Neural progenitor cell (in vitro differentiated cells): ENCODE data around the gene URGCP. TPM values are rescaled to one million over a fixed set of nuclear protein-coding genes. Genes with fewer than 3 reads are reported as not detected.

ENCODE experiments used
- DNase-seq: peaks from one replicate; pipeline ENCODE4 v3.0.0-alpha.2; 2016; ENCODE audit warnings: low spot score
- H2AFZ ChIP-seq: fragments of 200-600 bp; sonication (generic); replicated peaks from 2 replicates; pipeline ENCODE4 v1.6.1; 2016; ENCODE audit warnings: antibody characterized with exemption
- H3F3A ChIP-seq: fragments of 200-600 bp; sonication (generic); 2 replicates; pipeline ENCODE4 v1.6.1; 2016; ENCODE audit warnings: antibody characterized with exemption, low read depth
- H3K27ac ChIP-seq: fragments of 200-600 bp; sonication (generic); 2 replicates; pipeline ENCODE4 v1.5.1; 2016; ENCODE audit warnings: mild to moderate bottlenecking
- H3K27me3 ChIP-seq: fragments of 200-600 bp; sonication (generic); 2 replicates; pipeline ENCODE4 v1.6.1; 2016; ENCODE audit warnings: mild to moderate bottlenecking, moderate library complexity
- H3K36me3 ChIP-seq: fragments of 200-600 bp; sonication (generic); 2 replicates; pipeline ENCODE4 v1.5.1; 2016
- H3K4me1 ChIP-seq: fragments of 200-600 bp; sonication (generic); 2 replicates; pipeline ENCODE4 v1.6.1; 2016; ENCODE audit warnings: mixed run types
- H3K4me2 ChIP-seq: fragments of 200-600 bp; sonication (generic); 2 replicates; pipeline ENCODE4 v1.6.1; 2016
- H3K4me3 ChIP-seq: fragments of 200-600 bp; sonication (generic); 2 replicates; pipeline ENCODE4 v1.5.1; 2016
- H3K79me2 ChIP-seq: fragments of 200-600 bp; sonication (generic); 2 replicates; pipeline ENCODE4 v1.6.1; 2016; ENCODE audit warnings: low read depth
- H3K9ac ChIP-seq: fragments of 200-600 bp; sonication (generic); 2 replicates; pipeline ENCODE4 v1.6.1; 2016
- H3K9me3 ChIP-seq: fragments of 200-600 bp; sonication (generic); 2 replicates; pipeline ENCODE4 v1.5.1; 2016; ENCODE audit warnings: low read depth
- H4K20me1 ChIP-seq: fragments of 200-600 bp; sonication (generic); 2 replicates; pipeline ENCODE4 v1.6.1; 2016; ENCODE audit warnings: low read depth
- H3K27ac Mint-ChIP-seq: 3 replicates; pipeline ENCODE4 v1.8.0; 2021; ENCODE audit warnings: mixed read lengths
- H3K27me3 Mint-ChIP-seq: 2 replicates; pipeline ENCODE4 v1.8.0; 2022; ENCODE audit warnings: low read depth, mild to moderate bottlenecking, inconsistent platforms, moderate library complexity, mixed read lengths; ENCODE audit not compliant: insufficient read depth
- H3K36me3 Mint-ChIP-seq: 3 replicates; pipeline ENCODE4 v1.8.0; 2021; ENCODE audit warnings: mixed read lengths
- H3K4me1 Mint-ChIP-seq: 3 replicates; pipeline ENCODE4 v1.8.0; 2021; ENCODE audit warnings: mixed read lengths
- H3K4me3 Mint-ChIP-seq: 3 replicates; pipeline ENCODE4 v1.8.0; 2021; ENCODE audit warnings: mild to moderate bottlenecking, moderate library complexity, mixed read lengths
- H3K9me3 Mint-ChIP-seq: 3 replicates; pipeline ENCODE4 v1.8.0; 2020; ENCODE audit warnings: mixed read lengths
- CTCF ChIP-seq: fragments of 200-600 bp; sonication (generic); IDR thresholded peaks from 2 replicates; pipeline ENCODE4 v1.5.1; 2017; ENCODE audit warnings: antibody characterized with exemption, mild to moderate bottlenecking
- EZH2 ChIP-seq: fragments of 200-600 bp; sonication (generic); IDR thresholded peaks from 2 replicates; pipeline ENCODE4 v1.6.1; 2017; ENCODE audit warnings: antibody characterized with exemption, mild to moderate bottlenecking, moderate library complexity
- EZH2phosphoT487 ChIP-seq: fragments of 200-600 bp; sonication (generic); IDR thresholded peaks from 2 replicates; pipeline ENCODE4 v1.6.1; 2017; ENCODE audit warnings: antibody characterized with exemption
- total RNA-seq: library from RNA; depleted of rRNA; stranded (reverse); fragments of >200 nt; gene quantifications from 2 replicates; pipeline ENCODE4 v1.2.3, GENCODE V29; 2015; ENCODE audit warnings: low replicate concordance

The URGCP gene
- total RNA-seq, 1 donor from 2014 or later = 9.2 TPM

GRCh38 chr7:43891069-43891955 is 15.1 kb downstream of the URGCP start:
- H3K4me1 Mint-ChIP-seq = peaks cover 5% of the 10 kb centered on the region
- no peak overlapping the region for H3K4me3 Mint-ChIP-seq
- no peak overlapping the region for H2AFZ ChIP-seq
- no peaks in the 10 kb centered on the region for H4K20me1 ChIP-seq
- no peaks in the 10 kb centered on the region for H3K36me3 Mint-ChIP-seq
- H3K9me3 ChIP-seq = no peaks in the 10 kb centered on the region
- DNase-seq = no peak
- H3K27me3 ChIP-seq = no peaks in the 10 kb centered on the region
- H3K4me1 ChIP-seq = no peaks in the 10 kb centered on the region
- H3K79me2 ChIP-seq = no peaks in the 10 kb centered on the region
- H3K27me3 Mint-ChIP-seq = no peaks in the 10 kb centered on the region
- H3K4me3 ChIP-seq = no peak overlapping the region
- TF ChIP-seq EZH2 (no peak), EZH2phosphoT487 (no peak)
- no peaks in the 10 kb centered on the region for H3K9me3 Mint-ChIP-seq
- H3K9ac ChIP-seq = no peak overlapping the region
- H3F3A ChIP-seq = no peaks in the 10 kb centered on the region
- H3K27ac Mint-ChIP-seq = no peak overlapping the region
- no peak overlapping the region for H3K4me2 ChIP-seq
- H3K27ac ChIP-seq = no peak overlapping the region
- no peaks in the 10 kb centered on the region for H3K36me3 ChIP-seq

DNA sequence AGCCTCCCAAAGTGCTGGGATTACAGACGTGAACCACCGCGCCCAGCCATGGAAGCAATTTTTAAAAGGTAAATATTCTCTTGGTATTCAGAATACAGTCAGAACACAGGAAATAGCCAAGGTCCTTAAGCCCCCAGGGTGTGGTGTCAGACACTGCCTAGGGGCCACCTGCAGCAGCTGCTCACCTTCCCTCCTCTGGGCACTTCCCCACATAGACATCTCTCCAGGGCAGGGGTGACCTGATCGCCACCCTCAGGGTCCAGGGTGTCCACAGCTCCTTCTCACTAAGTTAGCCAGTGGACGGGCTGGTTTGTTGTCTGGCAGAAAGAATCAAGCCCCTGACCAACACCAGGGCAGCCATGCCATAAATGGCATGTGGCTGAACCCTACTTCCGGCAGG is 15.9 kb downstream of the URGCP start:
- H3K4me1 Mint-ChIP-seq = peaks cover 5% of the 10 kb centered on the region
- H3K27ac ChIP-seq = no peak overlapping the region
- no peak overlapping the region for H3K4me3 Mint-ChIP-seq
- DNase-seq = no peak
- H3K9me3 ChIP-seq = no peaks in the 10 kb centered on the region
- H3K27me3 ChIP-seq = no peaks in the 10 kb centered on the region
- H2AFZ ChIP-seq = no peak overlapping the region
- no peaks in the 10 kb centered on the region for H3F3A ChIP-seq
- H4K20me1 ChIP-seq = no peaks in the 10 kb centered on the region
- peaks cover 3% of the 10 kb centered on the region for H3K36me3 Mint-ChIP-seq
- no peak overlapping the region for H3K4me3 ChIP-seq
- no peaks in the 10 kb centered on the region for H3K4me1 ChIP-seq
- H3K4me2 ChIP-seq = no peak overlapping the region
- no peaks in the 10 kb centered on the region for H3K79me2 ChIP-seq
- no peak overlapping the region for H3K9ac ChIP-seq
- H3K36me3 ChIP-seq = no peaks in the 10 kb centered on the region
- H3K27me3 Mint-ChIP-seq = no peaks in the 10 kb centered on the region
- TF ChIP-seq CTCF = no peak
- no peak for TF ChIP-seq EZH2
- no peak overlapping the region for H3K27ac Mint-ChIP-seq
- no peaks in the 10 kb centered on the region for H3K9me3 Mint-ChIP-seq

DNA sequence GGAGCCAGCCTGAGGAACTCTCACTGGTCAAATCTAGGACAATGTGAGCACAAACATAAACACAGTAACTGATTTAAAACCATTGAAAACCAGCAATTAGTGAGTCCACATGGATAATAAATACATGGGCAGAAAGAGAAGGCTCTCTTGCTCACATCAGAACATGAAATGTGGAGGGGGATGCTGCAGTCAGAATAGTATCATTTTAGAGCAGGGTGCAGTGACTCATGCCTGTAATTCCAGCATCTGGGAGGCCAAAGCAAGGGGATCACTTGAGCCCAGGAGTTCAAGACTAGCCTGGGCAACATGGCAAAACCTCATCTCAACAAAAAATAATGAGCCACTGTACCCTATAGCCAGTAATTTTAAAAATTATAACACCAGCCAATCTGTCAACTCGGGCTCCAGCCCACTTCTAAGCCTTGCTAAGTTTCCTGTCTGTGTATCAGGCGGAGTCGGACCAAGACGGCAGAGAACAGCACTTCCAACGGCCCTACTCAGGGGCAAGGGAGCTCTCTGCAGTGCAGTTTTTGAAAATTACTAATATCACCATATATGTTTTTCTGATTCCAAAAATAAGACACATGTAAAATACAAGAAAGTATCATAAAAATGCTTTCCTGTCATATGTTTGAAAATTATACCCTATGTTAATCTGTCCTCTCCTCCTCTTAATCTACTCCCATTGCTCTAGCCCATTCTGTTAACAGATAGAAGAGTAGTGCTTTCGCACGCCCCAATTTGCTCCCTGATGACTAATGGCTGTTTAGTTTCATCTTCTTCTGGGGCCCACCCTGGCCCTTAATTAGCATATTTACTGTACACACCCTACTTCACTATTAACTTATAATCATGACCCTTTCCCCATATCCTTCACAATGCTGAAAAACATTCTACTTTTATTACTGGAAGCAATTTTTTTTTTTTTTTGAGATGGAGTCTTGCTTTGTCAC is 17.1 kb downstream of the URGCP start:
- Histone ChIP-seq H3K79me2 (no peaks in the 10 kb centered on the region), H3K4me1 (no peaks in the 10 kb centered on the region), H2AFZ (no peak overlapping the region), H4K20me1 (no peaks in the 10 kb centered on the region), H3K9ac (no peak overlapping the region), H3K36me3 (no peaks in the 10 kb centered on the region), H3K4me2 (no peak overlapping the region), H3K27ac (no peak overlapping the region), H3K27me3 (no peaks in the 10 kb centered on the region), H3F3A (no peaks in the 10 kb centered on the region), H3K9me3 (no peaks in the 10 kb centered on the region), H3K4me3 (no peak overlapping the region)
- peaks cover 5% of the 10 kb centered on the region for H3K4me1 Mint-ChIP-seq
- H3K27me3 Mint-ChIP-seq = peaks cover 3% of the 10 kb centered on the region
- H3K9me3 Mint-ChIP-seq = no peaks in the 10 kb centered on the region
- no peak overlapping the region for H3K27ac Mint-ChIP-seq
- H3K4me3 Mint-ChIP-seq = no peak overlapping the region
- TF ChIP-seq EZH2 (no peak), EZH2phosphoT487 (no peak), CTCF (no peak)
- H3K36me3 Mint-ChIP-seq = peaks cover 5% of the 10 kb centered on the region
- DNase-seq = no peak
